Left ventricle myocardium superior (tissue), 1 donor: ENCODE data around the gene TFPT. TPM values are rescaled to one million over a fixed set of nuclear protein-coding genes. Genes with fewer than 3 reads are reported as not detected.
A peak's percentile ranks its signal among the peaks of the same experiment; 100 is the strongest.
"Not testable (repeated sequence)": the region's sequence is repeated elsewhere in the genome, so short reads cannot be mapped to it uniquely, and the experiment has no call there.

ENCODE experiments used
- ATAC-seq: fragments of 200-7000 bp; cut with Tn5 transposase; one replicate; pipeline ENCODE4 v1.9.1; 2020; ENCODE audit warnings: mild to moderate bottlenecking, moderate library complexity
- DNase-seq: peaks from one replicate; pipeline ENCODE4 v3.0.0-alpha.2; 2020
- intact Hi-C: fragments of 100-400 bp; cut with micrococcal nuclease; formaldehyde crosslinking; loops from one replicate; pipeline ENCODE4 v1.11.0; 2022
- total RNA-seq: library from RNA; stranded (reverse); fragmentation: NEBNext Ultra II Directional; extraction: Animal tissue kit (Norgen Biotek cat#: 25700); gene quantifications from one replicate; pipeline ENCODE4 v1.2.1, GENCODE V29; 2021
- donor health status: DM: no; HTN: yes; CAD: no; lungs with severe emphysema.

TFPT gene
- total RNA-seq, 1 donor from 2014 or later = 14.3 TPM

DNA sequence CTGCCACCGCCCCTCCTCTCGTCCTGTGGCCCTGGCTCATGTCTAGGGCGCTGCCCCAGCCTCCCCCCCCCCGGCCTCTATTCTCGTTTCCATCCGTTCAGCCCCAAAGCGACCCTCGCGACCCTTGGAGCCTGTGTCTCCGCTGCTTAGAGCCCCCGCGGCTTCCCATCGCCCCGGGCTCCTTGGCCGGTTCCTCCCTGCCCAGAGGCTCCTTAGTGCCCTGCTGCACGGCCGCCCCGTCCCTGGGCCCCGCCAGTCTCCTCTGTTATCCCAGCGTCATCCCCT lies 12.9 kb upstream of the TFPT start:
- intact Hi-C loops = no loop called here
- DNase-seq (no peak), ATAC-seq (no peak)

DNA sequence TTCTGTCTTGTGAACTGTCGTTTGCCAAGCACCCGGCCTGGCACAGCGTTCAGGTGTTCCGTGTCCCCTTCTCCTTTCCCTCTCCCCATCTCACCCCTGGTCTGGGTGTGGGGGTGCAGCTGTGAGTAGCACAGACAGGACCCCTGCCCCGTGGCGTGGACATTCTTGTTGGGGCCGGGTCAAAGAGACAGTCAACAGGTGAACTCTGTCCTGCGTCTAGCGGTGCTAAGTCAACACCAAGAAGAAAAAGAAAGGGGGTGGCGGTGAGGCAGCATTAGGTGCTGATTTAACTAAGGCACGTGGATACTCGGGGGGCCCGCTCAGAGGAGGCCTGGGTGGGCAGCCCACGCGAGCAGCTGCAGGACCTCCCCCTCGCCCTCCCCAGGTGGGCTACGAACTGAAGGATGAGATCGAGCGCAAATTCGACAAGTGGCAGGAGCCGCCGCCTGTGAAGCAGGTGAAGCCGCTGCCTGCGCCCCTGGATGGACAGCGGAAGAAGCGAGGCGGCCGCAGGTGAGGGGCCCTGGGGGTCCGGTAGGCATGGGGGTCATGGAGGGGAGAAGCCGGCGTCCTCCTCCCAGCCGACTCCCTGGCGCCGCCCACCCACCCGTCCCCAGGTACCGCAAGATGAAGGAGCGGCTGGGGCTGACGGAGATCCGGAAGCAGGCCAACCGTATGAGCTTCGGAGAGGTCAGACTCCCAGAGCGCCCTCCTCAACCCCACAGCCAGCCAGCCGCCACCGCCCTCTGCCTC lies 12.4 kb upstream of the TFPT start:
- intact Hi-C loops = no loop called here
- no peak for DNase-seq
- no peak for ATAC-seq

DNA sequence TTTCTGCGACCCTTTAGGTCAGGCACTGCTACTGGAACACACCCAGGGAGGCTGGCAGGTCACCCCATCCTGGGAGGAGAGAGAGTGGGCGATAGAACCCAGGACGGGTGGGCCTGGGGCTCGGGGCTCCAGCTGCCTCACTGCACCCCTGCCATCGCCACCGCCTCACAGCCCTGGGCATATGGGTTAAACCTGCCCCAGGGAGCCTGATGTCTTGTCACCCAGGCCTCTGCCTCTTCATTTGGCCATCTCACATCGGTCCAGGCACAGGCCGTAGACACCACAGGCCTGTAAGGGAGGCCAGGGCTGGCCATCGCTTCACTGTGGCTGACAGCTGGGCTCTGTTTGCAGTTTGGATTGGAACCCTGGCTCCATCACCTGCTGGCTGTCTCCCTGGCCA lies 10.3 kb upstream of the TFPT start:
- no peak for ATAC-seq
- DNase-seq = no peak
- intact Hi-C loops = no loop called here

DNA sequence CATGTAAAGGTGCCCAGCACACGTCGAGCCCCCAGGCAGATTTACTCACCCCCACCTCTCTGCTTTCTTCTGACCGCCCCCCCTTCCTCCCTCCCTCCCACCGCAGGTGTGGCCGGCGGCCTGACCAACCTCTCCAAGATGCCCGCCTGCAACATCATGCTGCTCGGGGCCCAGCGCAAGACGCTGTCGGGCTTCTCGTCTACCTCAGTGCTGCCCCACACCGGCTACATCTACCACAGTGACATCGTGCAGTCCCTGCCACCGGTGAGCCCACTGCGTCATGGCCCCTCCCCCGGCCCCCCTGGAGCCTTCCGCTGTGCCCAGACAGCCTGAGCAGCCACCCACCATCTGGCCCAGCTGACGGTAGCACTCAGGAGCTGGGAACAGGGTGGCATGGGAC lies 8.9 kb upstream of the TFPT start:
- ATAC-seq = no peak
- DNase-seq = no peak
- intact Hi-C loops = no loop called here

DNA sequence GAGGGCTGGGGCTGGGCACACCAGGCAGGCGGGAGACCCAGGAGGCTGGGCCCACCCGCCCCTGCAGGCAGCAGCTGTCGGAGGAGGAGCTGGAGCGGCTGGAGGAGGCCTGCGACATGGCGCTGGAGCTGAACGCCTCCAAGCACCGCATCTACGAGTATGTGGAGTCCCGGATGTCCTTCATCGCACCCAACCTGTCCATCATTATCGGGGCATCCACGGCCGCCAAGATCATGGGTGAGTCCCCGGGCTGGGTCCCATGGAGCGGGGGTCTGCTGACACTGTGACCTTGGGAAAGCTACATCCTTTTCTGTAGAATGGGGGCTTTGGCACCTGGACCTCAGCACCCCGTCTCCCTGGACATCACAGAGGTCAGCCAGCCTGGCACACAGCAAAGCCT lies 8.2 kb upstream of the TFPT start:
- ATAC-seq (no peak), DNase-seq (no peak)
- intact Hi-C loops = no loop called here

DNA sequence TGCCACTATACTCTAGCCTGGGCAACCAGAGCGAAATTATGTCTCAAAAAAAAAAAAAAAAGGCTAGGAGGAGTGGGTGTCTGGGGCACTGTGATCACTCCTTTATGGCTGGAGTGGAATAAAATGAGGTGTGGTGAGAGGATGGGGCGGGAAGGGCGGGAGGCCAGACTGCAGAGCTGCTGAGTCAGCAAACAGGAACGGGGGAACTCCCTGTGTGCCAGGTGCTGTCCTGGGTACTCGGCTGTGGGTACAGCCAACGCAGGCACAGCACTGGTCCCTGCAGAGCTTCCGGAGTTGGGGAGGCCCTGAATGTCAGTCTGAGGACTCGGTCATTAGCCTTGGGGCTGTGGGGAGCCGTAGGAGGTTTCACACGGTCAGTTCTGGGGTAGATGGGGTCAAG lies 5.8 kb upstream of the TFPT start:
- intact Hi-C loops = no loop called here
- DNase-seq (no peak), ATAC-seq (no peak)

DNA sequence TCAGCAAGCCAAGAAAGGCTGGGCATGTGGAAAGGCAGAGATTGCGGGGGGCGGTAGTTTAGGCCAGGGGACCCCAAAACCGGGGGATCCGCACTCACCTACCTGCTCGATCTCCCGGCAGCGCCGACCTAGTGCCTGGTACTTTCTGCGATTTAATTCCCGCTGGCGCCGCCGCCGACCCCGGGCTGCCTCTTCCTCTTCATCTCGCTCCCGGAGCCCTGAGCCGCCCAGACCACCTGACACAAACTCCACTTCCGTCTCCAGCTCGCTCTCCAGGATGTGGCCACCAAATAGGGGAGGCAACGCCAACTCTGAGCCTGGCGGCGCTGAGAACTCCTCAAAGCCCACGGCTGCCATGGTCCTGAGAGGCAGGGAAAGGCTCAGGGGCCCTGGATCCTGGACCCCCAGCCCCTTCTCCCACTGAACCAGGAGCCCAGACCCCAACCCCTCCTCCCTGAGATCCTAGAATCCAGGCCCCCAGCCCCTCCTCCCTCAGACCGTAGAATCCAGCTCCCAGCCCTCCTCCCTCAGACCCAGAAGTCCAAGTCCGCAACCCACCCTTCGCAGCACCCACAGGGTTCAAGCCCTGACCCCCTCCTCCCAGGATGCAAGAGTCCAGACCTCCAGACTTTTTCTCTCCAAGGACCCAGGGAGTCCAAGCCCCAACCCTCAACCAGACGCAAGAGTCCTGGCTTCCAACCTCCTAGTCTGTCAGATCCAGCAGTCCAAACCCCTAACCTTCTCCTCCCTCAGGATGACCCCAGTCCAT lies 933 bp downstream of the TFPT start:
- DNase-seq (no peak), ATAC-seq (peak; percentile 5)
- intact Hi-C loops = no loop called here

DNA sequence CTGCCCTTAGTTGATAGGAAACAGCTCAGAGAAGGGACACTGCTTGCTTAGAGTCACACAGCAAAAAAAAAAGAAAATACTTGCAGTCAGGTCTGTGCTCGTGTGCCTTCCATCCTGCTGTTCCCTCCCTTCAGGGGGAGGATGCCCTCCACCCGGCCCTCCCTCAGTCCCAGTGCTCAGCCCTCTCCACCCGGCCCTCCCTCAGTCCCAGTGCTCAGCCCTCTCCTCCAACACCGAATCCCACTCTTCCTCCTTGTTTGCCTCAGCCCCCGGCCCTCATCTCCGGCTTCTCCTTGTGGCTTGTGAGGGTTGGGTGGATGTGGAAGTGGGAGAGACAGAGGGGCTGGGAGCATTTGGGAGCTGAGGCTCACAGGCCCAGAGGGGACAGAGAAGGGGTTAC lies 5.8 kb downstream of the TFPT start:
- intact Hi-C loops = no loop called here
- DNase-seq = no peak

DNA sequence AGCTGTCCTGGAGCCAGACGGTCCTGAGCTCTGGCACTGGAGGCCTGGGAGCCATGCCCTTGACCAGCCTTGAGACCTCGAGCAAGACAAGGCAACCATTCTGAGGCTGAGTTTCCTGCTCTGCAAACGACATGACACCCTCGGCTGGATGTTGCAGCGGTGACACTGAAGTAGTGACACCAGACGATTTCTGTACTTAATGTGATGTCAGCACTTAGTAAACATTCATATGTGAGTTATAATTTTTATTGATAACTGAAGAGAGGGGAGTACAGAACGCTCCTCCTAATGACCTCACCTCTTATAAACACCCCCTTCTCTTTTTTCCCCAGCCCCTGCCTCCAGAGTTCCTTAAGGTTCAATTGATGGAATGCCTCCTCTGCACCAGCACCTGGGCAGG lies 7.0 kb downstream of the TFPT start:
- ATAC-seq (no peak), DNase-seq (no peak)
- intact Hi-C loops = no loop called here

More for the DNA sequence above, 5.8 kb downstream of the TFPT start:
- no peak for ATAC-seq

DNA sequence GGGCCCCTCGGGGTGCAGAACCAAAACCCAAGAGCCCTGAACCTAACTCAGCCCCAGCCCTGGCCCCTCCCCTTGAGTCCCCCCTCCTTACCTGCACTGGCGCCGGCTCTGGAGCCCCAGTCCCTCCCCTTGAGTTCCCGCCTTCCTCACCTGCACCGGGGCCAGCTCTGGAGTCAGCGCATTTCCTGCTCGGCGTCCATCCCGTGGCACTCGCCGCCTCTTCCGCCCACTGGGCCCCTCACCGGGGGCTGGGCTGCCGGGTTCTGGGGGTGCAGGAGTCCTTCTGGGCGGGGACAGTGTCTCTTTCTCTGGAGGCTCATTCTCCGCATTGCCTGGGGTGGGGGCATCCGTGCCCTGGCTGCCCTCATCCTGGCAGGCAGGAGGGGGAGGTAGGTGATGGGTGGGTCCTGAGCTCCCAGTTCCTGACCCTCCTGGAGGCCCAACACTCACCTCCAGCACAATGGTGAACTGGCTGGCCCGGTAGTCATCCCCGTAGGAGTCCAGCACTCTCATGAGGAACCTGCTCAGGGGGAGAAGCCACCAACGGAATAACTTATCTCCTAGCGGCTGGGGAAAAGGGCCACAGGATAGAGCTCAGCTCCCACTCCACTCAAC lies 7.5 kb downstream of the TFPT start:
- no peak for DNase-seq
- intact Hi-C loops = no loop called here
- no peak for ATAC-seq

DNA sequence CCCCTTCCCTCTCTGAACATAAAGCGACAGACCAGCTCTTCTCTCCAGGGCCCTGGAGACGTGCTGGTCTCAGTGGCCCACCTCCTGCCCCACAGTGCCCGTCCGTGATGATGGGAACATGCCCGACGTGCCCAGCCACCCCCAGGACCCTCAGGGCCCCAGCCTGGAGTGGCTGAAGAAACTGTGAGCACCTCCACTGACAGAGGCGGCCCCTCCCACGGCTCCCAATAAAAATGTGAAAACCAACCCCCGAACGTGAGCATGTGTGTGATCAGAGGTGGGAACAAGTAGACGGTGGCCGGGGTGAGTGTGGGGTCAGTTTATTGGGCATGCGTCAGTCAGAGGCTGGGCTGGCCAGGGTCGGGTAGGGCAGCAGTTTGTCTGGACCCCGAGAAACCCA lies 8.7 kb downstream of the TFPT start:
- DNase-seq = no peak
- ATAC-seq = no peak
- intact Hi-C loops = no loop called here

DNA sequence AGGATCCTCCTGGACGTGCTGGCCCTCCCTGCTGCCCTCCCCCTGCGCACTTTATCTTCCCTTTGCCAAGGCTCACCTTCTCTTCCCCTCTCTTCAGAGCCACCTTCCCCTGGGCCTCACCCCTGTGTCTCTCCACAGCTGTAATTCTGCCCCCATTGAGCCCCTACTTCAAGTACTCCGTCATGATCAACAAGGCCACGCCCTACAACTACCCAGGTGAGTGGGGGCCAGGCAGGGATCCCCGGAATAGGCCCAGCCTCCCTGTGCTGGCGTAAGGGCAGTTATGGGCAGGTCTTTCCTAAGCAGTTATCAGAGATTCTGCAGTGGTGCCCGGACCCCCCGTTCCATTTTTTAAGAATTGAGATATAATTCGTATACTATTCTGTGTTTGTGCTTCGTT lies 9.7 kb downstream of the TFPT start:
- DNase-seq (no peak), ATAC-seq (no peak)
- intact Hi-C loops = no loop called here

DNA sequence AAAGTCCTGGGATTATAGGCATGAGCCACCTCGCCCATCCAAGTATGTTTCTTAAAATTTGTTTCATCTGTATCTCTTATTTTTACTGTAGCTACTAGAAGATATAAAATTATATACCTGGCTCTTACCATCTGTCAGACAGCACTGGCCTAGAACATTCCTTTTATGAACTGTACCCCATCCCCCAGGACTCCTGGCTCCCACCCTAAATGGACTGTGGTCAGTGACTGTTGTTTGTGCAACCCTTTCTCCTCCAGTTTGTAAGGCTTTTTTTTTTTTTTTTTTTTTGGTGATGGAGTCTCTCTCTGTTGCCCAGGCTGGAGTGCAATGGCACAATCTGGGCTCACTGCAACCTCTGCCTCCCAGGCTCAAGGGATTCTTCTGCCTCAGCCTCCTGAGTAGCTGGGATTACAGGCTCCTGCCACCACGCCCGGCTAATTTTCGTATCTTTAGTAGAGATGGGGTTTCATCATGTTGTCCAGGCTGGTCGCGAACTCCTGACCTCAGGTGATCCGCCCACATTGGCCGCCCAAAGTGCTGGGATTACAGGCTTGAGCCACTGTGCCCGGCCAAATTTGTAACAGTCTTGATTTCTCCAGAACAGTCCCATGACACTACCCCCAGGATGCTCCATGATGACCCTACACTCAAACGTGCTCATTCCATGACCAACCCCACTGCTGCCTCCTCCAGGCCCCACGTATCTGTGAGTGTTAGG lies 10.3 kb downstream of the TFPT start:
- DNase-seq = no peak
- intact Hi-C loops = no loop called here

DNA sequence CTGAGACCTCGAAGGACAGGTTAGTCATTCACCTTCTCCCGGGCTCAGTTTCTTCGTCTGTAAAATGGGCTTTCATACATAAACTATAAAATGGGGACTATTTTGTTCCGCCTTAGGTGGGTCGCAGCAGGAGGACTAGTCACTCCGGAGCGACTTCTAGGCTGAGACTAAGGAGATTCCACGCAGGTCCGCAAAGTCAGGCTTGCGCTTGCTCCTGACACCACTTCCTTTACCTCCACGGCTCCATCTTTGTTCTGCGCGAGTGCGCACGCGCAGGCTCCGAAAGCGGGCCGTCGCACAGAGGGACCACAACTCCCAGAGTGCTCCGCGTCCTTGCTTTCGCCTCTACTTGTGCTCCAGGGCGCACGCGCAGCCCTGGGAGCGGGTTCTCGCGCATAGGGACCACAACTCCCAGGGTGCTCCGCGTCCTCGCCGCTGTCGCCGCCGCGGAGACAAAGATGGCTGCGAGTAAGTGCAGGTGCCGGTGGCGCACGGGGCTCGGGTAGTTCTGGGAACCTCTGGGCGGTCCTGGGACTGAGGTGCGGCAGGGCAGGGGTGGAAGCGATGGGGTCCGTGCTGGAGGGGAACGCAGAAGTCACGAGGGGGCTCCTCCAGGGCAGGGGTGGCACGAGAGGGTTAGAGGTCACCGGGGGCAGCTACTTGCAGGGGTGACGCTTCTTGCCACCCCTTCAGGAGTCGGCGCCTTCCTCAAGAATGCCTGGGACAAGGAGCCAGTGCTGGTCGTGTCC lies 12.9 kb downstream of the TFPT start, which contains the start of gene NDUFA3:
NDUFA3 (plus strand) TSS at position 435 of the 749 bp plus-strand sequence; CDS start at position 459, 24 bp downstream.
- DNase-seq = peak; percentile 99
- intact Hi-C loops = no loop called here
- ATAC-seq = peak; percentile 99

More for the DNA sequence above, 10.3 kb downstream of the TFPT start:
- no peak for ATAC-seq

DNA sequence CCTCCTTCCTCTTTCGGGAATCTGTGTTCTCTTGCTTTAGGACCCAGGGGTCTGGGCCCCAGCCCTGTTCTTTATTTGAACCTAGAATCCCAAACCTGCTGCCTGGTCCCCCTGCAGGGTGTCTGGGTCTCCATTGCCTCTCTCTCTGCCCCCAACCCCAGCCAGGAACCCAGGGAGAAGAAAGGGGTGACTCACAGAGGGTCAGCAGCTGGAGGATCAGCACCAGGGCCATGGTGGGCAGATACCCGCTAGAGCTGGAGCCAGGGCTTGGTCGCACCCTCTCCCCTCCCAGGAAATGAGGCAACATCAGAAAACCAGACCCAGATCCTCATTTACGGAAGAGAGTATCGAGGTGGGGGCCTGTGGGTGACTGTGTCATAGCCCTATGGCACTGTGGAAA lies 14.9 kb downstream of the TFPT start, which contains the start of gene OSCAR:
OSCAR (minus strand) TSS at position 243 of the 400 bp plus-strand sequence; CDS start at position 232, 11 bp downstream.
- intact Hi-C loops = no loop called here
- ATAC-seq (no peak), DNase-seq (no peak)

DNA sequence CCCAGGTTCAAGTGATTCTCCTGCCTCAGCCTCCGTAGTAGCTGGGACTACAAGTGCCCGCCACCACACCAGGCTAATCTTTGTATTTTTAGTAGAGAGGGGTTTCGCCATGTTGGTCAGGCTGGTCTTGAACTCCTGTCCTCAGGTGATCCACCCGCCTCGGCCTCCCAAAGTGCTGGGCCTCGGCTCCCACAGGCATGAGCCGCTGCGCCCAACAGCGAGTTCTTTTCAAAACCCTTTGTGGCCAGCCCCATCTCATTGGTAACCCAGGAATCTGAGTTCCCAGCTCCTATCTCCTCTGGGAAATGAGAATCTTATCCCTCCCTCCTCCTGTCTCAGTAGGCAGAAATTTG lies 15.6 kb downstream of the TFPT start:
- intact Hi-C loops, DNase-seq, ATAC-seq: not testable (repeated sequence)

DNA sequence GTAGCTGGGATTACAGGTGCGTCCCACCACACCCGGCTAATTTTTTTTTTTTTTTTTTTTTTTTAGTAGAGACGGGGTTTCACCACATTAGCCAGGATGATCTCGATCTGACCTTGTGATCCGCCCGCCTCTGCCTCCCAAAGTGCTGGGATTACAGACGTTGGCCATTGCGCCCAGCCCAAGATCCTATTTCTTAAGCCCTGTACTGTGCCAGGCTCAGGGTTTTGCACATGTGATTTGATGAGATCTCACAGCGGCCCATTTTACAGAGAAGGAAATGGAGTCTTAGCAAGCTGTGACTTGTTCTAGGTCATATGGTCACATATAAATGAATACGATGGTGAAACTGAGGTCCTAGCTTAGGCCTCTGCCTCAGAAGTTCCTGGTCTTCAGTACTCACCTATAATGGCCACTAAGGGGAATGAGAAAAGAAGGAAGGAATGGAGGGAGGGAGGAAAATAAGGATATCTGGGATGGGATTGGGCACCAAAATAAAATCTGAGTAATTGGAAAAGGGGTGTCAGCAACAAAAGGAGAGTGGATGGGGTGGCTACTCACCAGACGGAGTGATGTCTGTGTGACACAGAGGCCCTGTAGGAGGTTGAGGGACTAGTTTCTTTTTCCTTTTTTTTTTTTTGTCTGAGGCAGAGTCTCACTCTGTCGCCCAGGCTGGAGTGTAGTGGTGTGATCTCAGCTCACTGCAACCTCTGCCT lies 16.1 kb downstream of the TFPT start:
- DNase-seq (no peak), ATAC-seq (no peak)
- intact Hi-C loops = no loop called here

DNA sequence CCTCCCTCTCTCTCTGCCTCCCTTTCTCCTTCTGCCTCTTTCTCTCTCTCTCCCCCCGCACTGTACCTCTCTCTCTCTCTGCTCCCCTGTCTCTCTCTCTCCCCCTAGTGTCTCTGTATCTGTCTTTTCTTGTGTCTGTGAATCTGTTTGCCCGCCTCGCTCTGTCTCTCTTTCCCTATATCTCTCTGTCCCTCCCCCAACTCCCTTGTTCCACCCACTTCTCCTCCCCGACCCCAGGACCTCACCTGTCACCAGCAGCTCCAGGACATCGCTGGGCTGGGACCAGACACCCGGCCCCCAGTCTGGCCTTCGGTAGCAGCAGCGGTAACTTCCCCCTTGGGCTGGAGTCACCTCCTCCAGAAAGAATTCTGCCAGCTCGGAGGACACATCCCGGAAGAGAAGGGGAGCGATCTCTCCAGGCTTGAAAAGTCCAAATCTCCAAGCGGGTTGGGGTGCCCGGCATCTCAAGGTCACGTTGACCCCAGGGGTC lies 18.8 kb downstream of the TFPT start:
- no peak for DNase-seq
- ATAC-seq = peak; percentile 58
- intact Hi-C loops = no loop called here
